DMS114 treated with DMSO at 0.1 percent for 48 hours (cell line): ENCODE measurements around the gene ORMDL1.

Experiments
- DNase-seq: peaks from one replicate; lab custom pipeline; 2025; ENCODE audit not compliant: unreplicated experiment; lab: John Stamatoyannopoulos, UW

Gene ORMDL1

GRCh38 chr2:189783927-189784867, at the start of gene ORMDL1, which contains the start of gene PMS1:
Gene ORMDL1, minus strand, starts transcription at chr2:189784339. Its CDS starts 1,744 bp downstream, at chr2:189782595.
Gene PMS1, plus strand, starts transcription at chr2:189784450. Its CDS starts 7,360 bp downstream, at chr2:189791810.
- DNase-seq, result peak; percentile 87

- no peak for DNase-seq
These were observed 46.4 kb upstream of the ORMDL1 start for GRCh38 chr2:189830510-189830909.

- DNase-seq, result no peak
These were observed 45.1 kb upstream of the ORMDL1 start for GRCh38 chr2:189829102-189829833.

- DNase-seq, result no peak
These were observed 41.9 kb upstream of the ORMDL1 start for GRCh38 chr2:189826039-189826438.

- no peak for DNase-seq
These were observed 40.7 kb upstream of the ORMDL1 start for GRCh38 chr2:189824694-189825396.

GRCh38 chr2:189821953-189822748, 38.0 kb upstream of the ORMDL1 start:
- no peak for DNase-seq

GRCh38 chr2:189819297-189819704, 35.2 kb upstream of the ORMDL1 start:
- no peak for DNase-seq

- DNase-seq, result no peak
These were observed 34.3 kb upstream of the ORMDL1 start for GRCh38 chr2:189818249-189819038.

GRCh38 chr2:189803431-189803830, 19.3 kb upstream of the ORMDL1 start:
- no peak for DNase-seq

GRCh38 chr2:189802396-189802912, 18.3 kb upstream of the ORMDL1 start:
- DNase-seq, result no peak

- DNase-seq, result no peak
These were observed 15.4 kb upstream of the ORMDL1 start for GRCh38 chr2:189799531-189799930.

- DNase-seq, result no peak
These were observed 14.8 kb upstream of the ORMDL1 start for GRCh38 chr2:189799030-189799331.

GRCh38 chr2:189798312-189799029, 14.3 kb upstream of the ORMDL1 start:
- DNase-seq, result peak; percentile 29

GRCh38 chr2:189797902-189798301, 13.8 kb upstream of the ORMDL1 start:
- DNase-seq, result no peak

- no peak for DNase-seq
These were observed 10.2 kb upstream of the ORMDL1 start for GRCh38 chr2:189794310-189794709.

- no peak for DNase-seq
These were observed 7.4 kb upstream of the ORMDL1 start for GRCh38 chr2:189791338-189792042.

- no peak for DNase-seq
These were observed 650 bp downstream of the ORMDL1 start for GRCh38 chr2:189783451-189783926.

- DNase-seq, result no peak
These were observed 1.9 kb downstream of the ORMDL1 start for GRCh38 chr2:189782221-189782671.
